OCI-LY1 (cell line): Measurements from ENCODE around the gene CLVS2.

ENCODE experiments used
- CTCF ChIP-seq: fragments of 200-600 bp; sonication (generic), shearing (Covaris generic); IDR thresholded peaks from 2 replicates; pipeline ENCODE4 v1.5.1; 2017; ENCODE audit warnings: mild to moderate bottlenecking, antibody characterized with exemption, low read length, moderate library complexity, mixed read lengths
- EZH2 ChIP-seq: fragments of 200-600 bp; sonication (generic), shearing (Covaris generic); IDR thresholded peaks from 2 replicates; pipeline ENCODE4 v1.8.0; 2017; ENCODE audit warnings: borderline replicate concordance, mixed run types, mild to moderate bottlenecking, antibody characterized with exemption, low read length, moderate library complexity, mixed read lengths

GRCh38 chr6:123016431-123017103 lies 20.5 kb downstream of the CLVS2 start:
- TF ChIP-seq EZH2, result no peak
- TF ChIP-seq CTCF, result no peak
